GM21528 (cell line): Measurements from ENCODE around the gene CLCA2.

Experiments used
- ATAC-seq: cut with Tn5 transposase; IDR thresholded peaks from one replicate; pipeline ENCODE4 v1.9.1; 2021; ENCODE audit warnings: mild to moderate bottlenecking, moderate library complexity; ENCODE audit not compliant: unreplicated experiment, low FRiP score

Gene CLCA2

GRCh38 chr1:86423873-86424272 is at the start of gene CLCA2:
Gene CLCA2, plus strand, starts transcription at chr1:86424171. Its CDS starts 77 bp downstream, at chr1:86424248.
- no peak for ATAC-seq

- no peak for ATAC-seq
Observed at GRCh38 chr1:86375688-86376087, 48.3 kb upstream of the CLCA2 start.

- no peak for ATAC-seq
Observed at GRCh38 chr1:86377341-86377740, 46.6 kb upstream of the CLCA2 start.

- ATAC-seq, result no peak
Observed at GRCh38 chr1:86378813-86379212, 45.2 kb upstream of the CLCA2 start.

GRCh38 chr1:86380257-86380861 is 43.6 kb upstream of the CLCA2 start:
- ATAC-seq, result peak; percentile 64

- no peak for ATAC-seq
Observed at GRCh38 chr1:86381223-86381622, 42.7 kb upstream of the CLCA2 start.

- ATAC-seq, result peak; percentile 51
Observed at GRCh38 chr1:86382878-86383277, 41.1 kb upstream of the CLCA2 start.

- ATAC-seq, result no peak
Observed at GRCh38 chr1:86387916-86388627, 35.9 kb upstream of the CLCA2 start.

GRCh38 chr1:86388777-86389176 is 35.2 kb upstream of the CLCA2 start:
- no peak for ATAC-seq

- ATAC-seq, result no peak
Observed at GRCh38 chr1:86389307-86389706, 34.7 kb upstream of the CLCA2 start.

GRCh38 chr1:86394416-86394815 is 29.6 kb upstream of the CLCA2 start:
- ATAC-seq, result no peak

- peak; percentile 100 for ATAC-seq
Observed at GRCh38 chr1:86395751-86396497, 28.0 kb upstream of the CLCA2 start, which contains the start of gene ODF2L. Gene ODF2L, minus strand, starts transcription at chr1:86396323. Its CDS starts 9,296 bp downstream, at chr1:86387027.

GRCh38 chr1:86396498-86396890 is 27.5 kb upstream of the CLCA2 start:
- ATAC-seq, result peak; percentile 43

- no peak for ATAC-seq
Observed at GRCh38 chr1:86409416-86410021, 14.5 kb upstream of the CLCA2 start.

- ATAC-seq, result no peak
Observed at GRCh38 chr1:86410879-86411278, 13.1 kb upstream of the CLCA2 start.

- ATAC-seq, result no peak
Observed at GRCh38 chr1:86416343-86416742, 7.6 kb upstream of the CLCA2 start.

- peak; percentile 80 for ATAC-seq
Observed at GRCh38 chr1:86419277-86419903, 4.6 kb upstream of the CLCA2 start.

GRCh38 chr1:86421601-86422280 is 2.2 kb upstream of the CLCA2 start:
- ATAC-seq, result no peak

GRCh38 chr1:86423473-86423872 is 498 bp upstream of the CLCA2 start:
- no peak for ATAC-seq

- ATAC-seq, result no peak
Observed at GRCh38 chr1:86429122-86429725, 5.3 kb downstream of the CLCA2 start.
